Measurements from ENCODE around the gene DCBLD1.

- TF ChIP-seq, protein P1, sequence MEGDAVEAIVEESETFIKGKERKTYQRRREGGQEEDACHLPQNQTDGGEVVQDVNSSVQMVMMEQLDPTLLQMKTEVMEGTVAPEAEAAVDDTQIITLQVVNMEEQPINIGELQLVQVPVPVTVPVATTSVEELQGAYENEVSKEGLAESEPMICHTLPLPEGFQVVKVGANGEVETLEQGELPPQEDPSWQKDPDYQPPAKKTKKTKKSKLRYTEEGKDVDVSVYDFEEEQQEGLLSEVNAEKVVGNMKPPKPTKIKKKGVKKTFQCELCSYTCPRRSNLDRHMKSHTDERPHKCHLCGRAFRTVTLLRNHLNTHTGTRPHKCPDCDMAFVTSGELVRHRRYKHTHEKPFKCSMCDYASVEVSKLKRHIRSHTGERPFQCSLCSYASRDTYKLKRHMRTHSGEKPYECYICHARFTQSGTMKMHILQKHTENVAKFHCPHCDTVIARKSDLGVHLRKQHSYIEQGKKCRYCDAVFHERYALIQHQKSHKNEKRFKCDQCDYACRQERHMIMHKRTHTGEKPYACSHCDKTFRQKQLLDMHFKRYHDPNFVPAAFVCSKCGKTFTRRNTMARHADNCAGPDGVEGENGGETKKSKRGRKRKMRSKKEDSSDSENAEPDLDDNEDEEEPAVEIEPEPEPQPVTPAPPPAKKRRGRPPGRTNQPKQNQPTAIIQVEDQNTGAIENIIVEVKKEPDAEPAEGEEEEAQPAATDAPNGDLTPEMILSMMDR (IDR thresholded peaks at IDR 0.05): no peak
- TF ChIP-seq POLR2A (IDR thresholded peaks at IDR 0.05): no peak
These were observed 9.8 kb upstream of the DCBLD1 start for GRCh38 chr6:117472667-117473066.

All from Peyer's patch (tissue), 4 donors.